Psoas muscle (tissue), 8 donors: Measurements from ENCODE around the gene ZFAND2A. TPM values are rescaled to one million over a fixed set of nuclear protein-coding genes. Genes with fewer than 3 reads are reported as not detected.
A peak's percentile ranks its signal among the peaks of the same experiment; 100 is the strongest.

Experiments used
- ATAC-seq, 4 donors: fragments of 200-7000 bp; cut with Tn5 transposase; one replicate each; pipeline ENCODE4 v1.9.1; 2020; ENCODE audit warnings: moderate library complexity in 3 of 4, mild to moderate bottlenecking in 2 of 4
- DNase-seq, 2 donors: peaks; one replicate each; pipeline ENCODE4 v3.0.0-alpha.2; 2020
- H3K27ac ChIP-seq: fragments of 200-600 bp; one replicate; pipeline ENCODE4 v1.8.0; 2022
- H3K27me3 ChIP-seq, 3 donors: fragments of 200-600 bp in 1 of 3; one replicate each; pipeline versions ENCODE4 v1.6.1 to v1.8.0; 2013 to 2022; ENCODE audit warnings: low read length in 2 of 3, mild to moderate bottlenecking in 2 of 3, moderate library complexity in 1 of 3; ENCODE audit not compliant: insufficient read depth in 3 of 3
- H3K36me3 ChIP-seq, 2 donors: fragments of 200-600 bp in 1 of 2; one replicate each; pipeline versions ENCODE4 v1.6.1 to v1.8.0; 2013 to 2022; ENCODE audit warnings: low read depth in 1 of 2, mild to moderate bottlenecking in 1 of 2, moderate library complexity in 1 of 2; ENCODE audit not compliant: insufficient read depth in 1 of 2
- H3K4me1 ChIP-seq: fragments of 200-600 bp; one replicate; pipeline ENCODE4 v1.8.0; 2022
- H3K4me3 ChIP-seq: fragments of 200-600 bp; one replicate; pipeline ENCODE4 v1.8.0; 2022; ENCODE audit warnings: mild to moderate bottlenecking
- H3K9me3 ChIP-seq: fragments of 200-600 bp; one replicate; pipeline ENCODE4 v1.8.0; 2022
- WGBS, 3 donors: extraction: QIAGEN DNeasy Blood & Tissue Kit; methylation state at CpG; one replicate each; pipeline versions ENCODE4 v1.1.6 to v1.1.7; 2013; 5-methylcytosine and 5-hydroxymethylcytosine counted together
- intact Hi-C, 2 donors: fragments of 100-400 bp; cut with DNase I; formaldehyde crosslinking; loops; one replicate each; pipeline versions ENCODE4 v1.11.0 to v1.14.2; 2022
- polyA plus RNA-seq, 3 donors: library from polyadenylated mRNA; stranded (reverse); fragments of 200-250 nt; gene quantifications; one replicate each; pipeline ENCODE4 v1.2.3, GENCODE V29; 2013
- total RNA-seq, 4 donors: library from RNA; stranded (reverse); fragmentation: NEBNext Ultra II Directional in 2 of 4; extraction: Animal tissue kit (Norgen Biotek cat#: 25700) in 2 of 4; gene quantifications; one replicate each; pipeline versions ENCODE4 v1.2.1 to v1.2.4, GENCODE V29; 2021 to 2023
- TF ChIP-seq, protein P1 (sequence below): fragments of 200-600 bp; IDR thresholded peaks from one replicate; pipeline ENCODE4 v1.8.0; 2022; ENCODE audit warnings: antibody characterized with exemption
- donor health status: healthy with polysubstance abuse.
- donor health status: DM: no; HTN: no; CAD: no; lungs with moderate emphysema.
- donor health status: Bipolar disorder and iron deficiency.
- donor health status: healthy.
- donor health status: DM: yes; HTN: yes; CAD: no.
- donor health status: DM: no; HTN: no; CAD: no.
- donor health status: DM: no; HTN: no; CAD: no.
- donor health status: DM: yes; HTN: yes; CAD: no.

The ZFAND2A gene
- total and polyA plus RNA-seq, 7 donors = 5.7 to 61.1 (median 18.4) TPM

DNA sequence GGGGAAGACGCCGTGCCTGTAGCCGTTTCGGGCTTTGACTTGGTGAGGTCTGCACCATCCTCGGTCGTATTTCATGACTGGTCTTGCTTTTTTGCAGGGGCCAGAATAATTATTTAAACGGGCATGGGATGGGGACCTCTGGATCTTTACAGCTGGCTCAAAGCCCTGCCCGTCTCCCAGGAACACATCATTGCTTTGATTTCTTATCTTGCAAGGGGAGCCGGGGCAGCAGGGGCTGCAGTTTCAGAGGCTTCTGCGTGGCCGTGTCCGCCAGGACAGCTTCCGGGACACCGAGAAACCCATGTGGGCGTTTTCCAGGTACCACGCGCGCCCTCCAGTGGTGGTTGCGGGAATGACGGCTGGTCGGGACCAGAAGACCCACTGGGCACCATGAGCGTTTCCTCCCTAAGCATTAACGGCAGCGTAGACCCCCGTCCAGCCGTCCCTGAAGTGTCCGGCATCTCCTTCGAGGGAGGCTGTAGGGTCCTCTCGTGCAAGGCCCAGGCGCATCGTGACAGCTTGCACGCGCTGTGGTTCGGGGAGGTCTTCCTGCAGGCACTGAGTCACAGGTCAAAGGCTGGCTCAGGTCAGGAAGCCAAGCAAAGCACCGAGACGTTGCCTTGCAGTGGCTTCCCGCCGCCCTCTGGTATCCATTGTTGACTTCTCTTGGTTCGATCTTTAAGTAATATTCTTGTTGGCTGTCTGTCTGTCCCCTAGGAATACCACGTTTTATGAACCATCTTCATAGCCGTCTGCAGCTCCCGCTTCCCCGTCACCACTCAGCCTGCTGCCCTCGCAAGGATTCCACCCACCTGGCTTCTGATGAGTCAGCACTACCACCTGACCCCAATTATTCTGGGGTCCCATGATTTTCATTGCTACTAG lies 16.2 kb upstream of the ZFAND2A start:
- Histone ChIP-seq H3K36me3 (no peaks in the 10 kb centered on the region), H3K9me3 (no peaks in the 10 kb centered on the region), H3K27me3 (peaks cover 0 to 17% (median 2%) of the 10 kb centered on the region in 3 donors), H3K27ac (no peak overlapping the region), H3K4me1 (no peaks in the 10 kb centered on the region), H3K4me3 (peak overlapping the region; percentile 53)
- TF ChIP-seq, protein P1, sequence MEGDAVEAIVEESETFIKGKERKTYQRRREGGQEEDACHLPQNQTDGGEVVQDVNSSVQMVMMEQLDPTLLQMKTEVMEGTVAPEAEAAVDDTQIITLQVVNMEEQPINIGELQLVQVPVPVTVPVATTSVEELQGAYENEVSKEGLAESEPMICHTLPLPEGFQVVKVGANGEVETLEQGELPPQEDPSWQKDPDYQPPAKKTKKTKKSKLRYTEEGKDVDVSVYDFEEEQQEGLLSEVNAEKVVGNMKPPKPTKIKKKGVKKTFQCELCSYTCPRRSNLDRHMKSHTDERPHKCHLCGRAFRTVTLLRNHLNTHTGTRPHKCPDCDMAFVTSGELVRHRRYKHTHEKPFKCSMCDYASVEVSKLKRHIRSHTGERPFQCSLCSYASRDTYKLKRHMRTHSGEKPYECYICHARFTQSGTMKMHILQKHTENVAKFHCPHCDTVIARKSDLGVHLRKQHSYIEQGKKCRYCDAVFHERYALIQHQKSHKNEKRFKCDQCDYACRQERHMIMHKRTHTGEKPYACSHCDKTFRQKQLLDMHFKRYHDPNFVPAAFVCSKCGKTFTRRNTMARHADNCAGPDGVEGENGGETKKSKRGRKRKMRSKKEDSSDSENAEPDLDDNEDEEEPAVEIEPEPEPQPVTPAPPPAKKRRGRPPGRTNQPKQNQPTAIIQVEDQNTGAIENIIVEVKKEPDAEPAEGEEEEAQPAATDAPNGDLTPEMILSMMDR = peak; percentile 89
- DNase-seq = peak; percentile 81 to 90
- intact Hi-C loops = loop anchor here (2.0 to 10.0 kb wide), 3 partner anchors 89 to 183 kb away; no protein-coding TSS in a partner anchor
- ATAC-seq = peak; percentile 83 to 96 (median 89)
- WGBS, 3 donors = 15 to 19% (median 16%) methylated on average over 44 of the region's 44 CpGs

- intact Hi-C loops = loop anchor here in 1 of 2 donors (10.0 kb wide), 1 partner anchor 181 kb away; no protein-coding TSS in a partner anchor
- peaks cover 0 to 17% (median 2%) of the 10 kb centered on the region in 3 donors for H3K27me3 ChIP-seq
- no peaks in the 10 kb centered on the region for H3K36me3 ChIP-seq
- no peak for ATAC-seq
- no peaks in the 10 kb centered on the region for H3K4me1 ChIP-seq
- peak overlapping the region; percentile 53 for H3K4me3 ChIP-seq
- no peaks in the 10 kb centered on the region for H3K9me3 ChIP-seq
- no peak overlapping the region for H3K27ac ChIP-seq
- WGBS, 3 donors = 78 to 84% (median 80%) methylated on average over 15 of the region's 15 CpGs
- TF ChIP-seq, protein P1 = no peak
- no peak for DNase-seq
Observed at GRCh38 chr7:1175597-1175966, 15.6 kb upstream of the ZFAND2A start.

GRCh38 chr7:1174881-1175596 lies 15.0 kb upstream of the ZFAND2A start:
- no peak for DNase-seq
- H3K9me3 ChIP-seq = no peaks in the 10 kb centered on the region
- H3K27ac ChIP-seq = no peak overlapping the region
- H3K27me3 ChIP-seq = peaks cover 0 to 17% (median 2%) of the 10 kb centered on the region in 3 donors
- no peak overlapping the region for H3K4me3 ChIP-seq
- TF ChIP-seq, protein P1 = no peak
- no peaks in the 10 kb centered on the region for H3K36me3 ChIP-seq
- H3K4me1 ChIP-seq = no peaks in the 10 kb centered on the region
- WGBS, 3 donors = 95 to 96% (median 95%) methylated on average over 29 of the region's 29 CpGs
- intact Hi-C loops = loop anchor here in 1 of 2 donors (10.0 kb wide), 1 partner anchor 180 kb away; no protein-coding TSS in a partner anchor
- no peak for ATAC-seq

GRCh38 chr7:1174002-1174401 lies 14.0 kb upstream of the ZFAND2A start:
- H3K9me3 ChIP-seq = no peaks in the 10 kb centered on the region
- no peak overlapping the region for H3K27ac ChIP-seq
- DNase-seq (no peak), ATAC-seq (no peak)
- no peak overlapping the region for H3K4me3 ChIP-seq
- H3K4me1 ChIP-seq = peaks cover 4% of the 10 kb centered on the region
- 80 to 84% (median 80%) methylated on average over 11 of the region's 11 CpGs for WGBS, 3 donors
- TF ChIP-seq, protein P1 = no peak
- no peaks in the 10 kb centered on the region for H3K36me3 ChIP-seq
- intact Hi-C loops = loop anchor here in 1 of 2 donors (10.0 kb wide), 1 partner anchor 179 kb away; no protein-coding TSS in a partner anchor
- H3K27me3 ChIP-seq = peaks cover 0 to 10% (median 2%) of the 10 kb centered on the region in 3 donors
